ENCODE results near the gene FNDC10.

The FNDC10 gene

DNA sequence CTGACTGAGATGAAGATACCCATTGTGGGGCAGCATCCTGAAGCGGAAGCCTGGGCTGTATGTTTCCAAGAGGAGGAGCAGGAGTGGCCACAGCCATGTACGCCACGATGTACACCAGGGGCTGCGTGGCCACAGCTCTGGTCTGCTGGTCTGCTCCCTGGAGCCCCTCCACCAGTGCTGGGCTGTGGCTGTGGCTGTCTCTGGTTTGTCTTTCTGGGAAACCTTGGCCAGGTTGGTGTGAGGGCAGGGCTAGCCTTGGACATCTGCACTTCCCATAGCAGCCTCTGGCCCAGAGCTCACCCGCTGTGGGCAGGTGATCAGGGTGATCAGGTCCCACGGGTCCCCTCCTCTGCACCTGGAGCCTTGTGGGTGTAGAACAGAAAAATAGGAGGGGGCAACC, 18.0 kb upstream of the FNDC10 start:
- in situ Hi-C loops (cut with MboI; ENCODE audit: low pct_unique_long_range_greater_than_20kb, low sequenced_read_pairs): no loop called here

DNA sequence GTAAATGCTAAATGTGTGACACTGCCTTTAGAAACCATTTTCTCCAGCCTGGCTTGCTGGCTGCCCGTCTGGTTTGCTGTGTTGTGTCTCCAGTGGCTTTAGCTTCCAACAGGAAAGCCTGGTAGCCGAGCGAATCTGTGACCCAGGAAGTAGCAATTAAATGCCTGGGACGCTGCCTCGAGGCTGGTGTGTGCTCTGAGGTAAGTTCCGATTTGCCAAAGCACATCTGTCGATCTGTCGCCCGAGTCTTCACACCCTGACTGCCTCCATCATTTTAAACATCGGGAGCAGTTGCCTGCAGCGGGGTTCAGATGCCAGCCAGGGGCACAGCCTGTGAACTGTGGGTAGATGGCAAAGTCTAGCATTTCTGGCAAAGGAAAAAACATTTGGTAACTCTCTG, 17.6 kb upstream of the FNDC10 start:
- in situ Hi-C loops (cut with MboI; ENCODE audit: low pct_unique_long_range_greater_than_20kb, low sequenced_read_pairs): no loop called here
- no peak for DNase-seq

More for the DNA sequence above, 18.0 kb upstream of the FNDC10 start:
- DNase-seq: no peak

DNA sequence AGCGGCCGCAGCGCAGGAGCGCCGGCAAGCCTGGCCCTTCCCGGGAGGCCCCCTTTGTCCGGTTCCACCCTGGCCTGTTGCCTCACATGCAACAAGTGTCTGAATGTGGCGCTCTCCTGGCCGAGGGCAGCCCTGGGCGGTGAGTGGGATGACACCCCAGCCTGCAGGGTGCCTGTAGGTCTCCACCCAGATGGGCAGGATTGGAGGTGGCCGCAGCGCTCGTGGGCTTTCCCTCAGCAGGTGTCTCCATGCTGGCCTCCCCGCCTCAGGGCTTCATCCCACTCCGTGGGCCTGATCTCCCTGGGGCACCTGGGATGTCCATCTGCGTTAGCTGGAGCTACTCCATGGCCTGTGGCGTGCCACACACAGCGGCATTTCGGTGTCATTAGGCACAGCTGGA, 16.9 kb upstream of the FNDC10 start:
- no peak for DNase-seq
- in situ Hi-C loops (cut with MboI; ENCODE audit: low pct_unique_long_range_greater_than_20kb, low sequenced_read_pairs): no loop called here

DNA sequence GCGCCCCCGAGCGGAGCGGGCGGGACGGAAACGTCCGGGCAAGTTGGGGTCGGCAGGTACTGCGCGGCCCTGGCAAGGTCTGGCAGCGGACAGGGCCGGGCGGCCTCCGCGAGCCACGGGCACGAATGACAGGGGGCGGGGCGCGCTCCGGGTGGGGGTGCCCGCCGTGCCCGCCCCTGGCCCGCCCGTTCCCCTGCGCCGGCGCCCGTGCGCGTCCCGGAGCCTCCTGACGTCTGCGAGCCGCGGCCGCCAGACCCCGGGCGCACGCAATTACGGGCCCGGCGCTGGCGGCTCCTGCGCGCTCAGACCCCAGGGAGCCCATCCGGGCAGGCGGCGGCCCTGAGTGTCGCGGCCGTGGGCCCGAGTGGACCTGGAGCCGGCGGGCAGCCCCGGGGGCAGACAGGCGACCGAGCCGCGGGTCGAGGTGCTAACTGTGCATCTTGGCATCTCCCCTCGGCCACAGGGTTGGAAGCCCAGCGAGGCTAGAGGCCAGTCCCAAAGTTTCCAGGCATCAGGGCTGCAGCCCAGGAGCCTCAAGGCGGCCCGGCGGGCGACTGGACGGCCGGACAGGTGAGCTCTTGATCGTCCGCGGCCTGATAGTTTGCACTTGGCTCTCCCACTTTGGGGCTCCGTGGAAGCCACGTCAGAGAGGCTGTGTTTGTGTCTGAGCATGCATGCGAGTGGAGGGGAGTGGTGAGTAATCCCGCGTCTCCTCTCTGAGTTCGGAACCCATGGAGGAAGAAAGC, 16.3 kb upstream of the FNDC10 start:
- DNase-seq: no peak
- in situ Hi-C loops (cut with MboI; ENCODE audit: low pct_unique_long_range_greater_than_20kb, low sequenced_read_pairs): no loop called here

DNA sequence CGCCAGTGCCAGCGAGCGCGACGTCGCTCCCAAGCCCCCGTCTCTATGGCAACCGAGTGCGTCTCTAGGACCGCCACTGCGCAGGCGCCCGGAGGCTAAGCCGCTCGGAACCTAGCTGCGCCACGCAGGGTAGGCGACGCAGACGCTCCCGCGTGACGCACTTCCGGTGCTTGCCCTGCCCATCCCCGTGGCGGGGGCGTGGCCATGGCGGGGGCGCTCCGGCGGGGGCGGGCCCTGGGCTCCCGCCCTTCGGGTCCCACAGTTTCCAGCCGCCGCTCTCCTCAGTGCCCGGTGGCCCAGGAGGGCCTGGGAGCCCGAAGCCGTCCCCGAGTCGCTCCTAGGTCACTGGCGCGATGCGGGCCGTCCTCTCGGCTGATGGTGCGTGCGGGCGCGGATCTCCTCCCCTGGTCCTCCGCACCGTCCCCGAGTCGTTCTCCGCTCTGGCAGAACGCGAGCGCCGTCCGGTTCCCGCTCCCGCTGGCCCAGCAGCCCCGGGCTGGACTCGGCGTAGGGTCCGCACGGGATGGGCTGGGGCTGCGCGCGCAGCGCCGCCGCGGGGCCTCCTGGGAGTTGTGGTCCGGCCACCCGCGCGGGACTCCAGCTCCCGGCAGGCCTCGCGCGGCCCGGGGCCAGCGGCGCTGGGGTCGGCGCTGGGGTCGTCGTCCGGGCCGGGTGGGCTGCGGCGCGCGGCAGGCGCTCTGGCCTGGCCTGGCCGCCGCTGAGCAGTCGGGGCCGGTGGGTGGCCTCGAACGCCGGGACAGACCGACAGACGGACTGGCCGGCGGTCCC, 15.5 kb upstream of the FNDC10 start, which contains the start of gene MIB2:
Gene MIB2 (plus strand): TSS at position 245 of the 789 bp plus-strand sequence. CDS start 7,953 bp downstream, outside the sequence.
- in situ Hi-C loops (cut with MboI; ENCODE audit: low pct_unique_long_range_greater_than_20kb, low sequenced_read_pairs): no loop called here
- DNase-seq: peak; percentile 94

DNA sequence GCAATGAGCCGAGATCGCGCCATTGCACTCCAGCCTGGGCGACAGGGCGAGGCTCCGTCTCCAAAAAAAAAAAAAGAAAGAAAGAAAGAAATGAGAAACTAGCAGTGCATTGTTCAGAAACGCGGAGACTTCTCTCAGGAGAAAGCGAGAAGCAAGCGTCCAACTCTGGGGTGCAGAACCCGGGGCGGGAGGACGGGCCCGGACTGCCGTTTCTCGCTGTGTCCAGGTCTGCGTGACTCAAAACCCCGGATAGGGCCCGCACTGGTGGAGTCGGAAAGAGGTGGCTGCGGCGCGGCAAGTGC, 15.0 kb upstream of the FNDC10 start:
- in situ Hi-C loops (cut with MboI; ENCODE audit: low pct_unique_long_range_greater_than_20kb, low sequenced_read_pairs): no loop called here
- no peak for DNase-seq

DNA sequence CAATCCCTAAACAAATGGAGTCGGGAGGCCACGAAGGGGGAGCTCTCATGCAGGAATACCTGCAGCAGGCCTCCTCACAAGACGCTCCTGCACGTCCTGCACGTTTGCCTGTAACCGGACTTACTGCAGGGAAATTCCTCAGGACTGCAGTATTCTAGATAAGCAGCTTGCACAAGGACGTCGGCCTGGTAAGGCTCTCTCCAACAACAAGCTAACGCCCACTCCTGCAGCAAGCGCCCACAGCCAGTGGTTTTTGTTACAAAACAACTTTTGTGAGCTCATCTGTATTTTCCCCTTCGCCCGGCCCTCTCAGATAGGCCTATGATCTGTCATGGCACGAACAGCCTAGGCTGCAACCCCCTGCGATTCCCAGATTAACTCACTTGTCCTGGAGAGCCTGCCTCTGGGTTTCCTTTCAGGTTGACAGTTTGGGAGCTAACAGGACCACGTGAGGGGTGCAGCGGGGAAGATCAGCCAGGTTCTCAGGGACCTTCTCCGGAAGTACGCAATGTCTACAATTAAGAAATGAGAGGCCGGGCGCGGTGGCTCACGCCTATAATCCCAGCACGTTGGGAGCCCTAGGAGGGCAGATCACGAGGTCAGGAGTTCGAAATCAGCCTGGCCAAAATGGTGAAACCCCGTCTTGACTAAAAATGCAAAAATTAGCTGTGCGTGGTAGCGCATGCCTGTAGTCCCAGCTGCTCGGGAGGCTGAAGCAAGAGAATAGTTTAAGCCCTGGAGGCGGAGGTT, 14.4 kb upstream of the FNDC10 start:
- DNase-seq: peak; percentile 71
- in situ Hi-C loops (cut with MboI; ENCODE audit: low pct_unique_long_range_greater_than_20kb, low sequenced_read_pairs): no loop called here

DNA sequence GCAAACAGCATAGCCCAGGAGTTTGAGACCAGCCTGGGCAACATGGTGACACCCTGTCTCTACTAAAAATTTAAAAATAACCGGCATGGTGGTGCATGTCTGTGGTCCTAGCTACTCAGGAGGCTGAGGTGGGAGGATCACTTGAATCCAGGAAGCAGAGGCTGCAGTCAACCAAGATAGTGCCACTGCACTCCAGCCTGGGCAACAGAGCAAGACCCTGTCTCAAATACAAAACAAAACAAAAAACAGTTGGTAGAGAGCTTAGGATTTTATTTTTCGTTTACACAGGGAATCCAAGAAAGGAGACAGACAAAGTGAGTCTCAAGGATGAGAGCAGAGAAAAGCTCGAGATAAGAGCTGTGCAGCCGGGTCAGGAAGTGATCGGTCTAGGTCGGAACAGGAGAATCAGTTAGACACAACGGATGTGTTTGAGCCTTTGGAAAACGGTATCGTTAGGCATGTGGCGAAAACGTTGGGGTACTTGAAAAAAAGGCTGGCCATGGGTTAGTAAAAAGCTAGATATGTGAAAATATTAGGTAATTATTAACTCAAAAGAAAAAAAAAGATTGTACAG, 13.7 kb upstream of the FNDC10 start:
- DNase-seq: no peak
- in situ Hi-C loops (cut with MboI; ENCODE audit: low pct_unique_long_range_greater_than_20kb, low sequenced_read_pairs): no loop called here

DNA sequence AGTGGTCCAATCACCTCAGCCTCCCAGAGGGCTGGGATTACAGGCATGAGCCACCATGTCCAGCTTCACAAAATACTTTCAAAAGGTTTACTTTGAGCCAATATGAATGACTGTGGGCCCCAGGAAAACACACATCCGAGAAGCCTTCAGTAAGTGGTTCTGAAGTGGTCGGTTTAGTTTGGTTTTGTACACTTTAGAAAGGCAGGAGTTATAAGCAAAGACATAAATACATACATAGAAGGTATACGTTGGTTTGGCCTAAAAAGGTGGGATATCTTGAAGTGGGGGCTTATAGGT, 12.1 kb upstream of the FNDC10 start:
- DNase-seq: no peak

DNA sequence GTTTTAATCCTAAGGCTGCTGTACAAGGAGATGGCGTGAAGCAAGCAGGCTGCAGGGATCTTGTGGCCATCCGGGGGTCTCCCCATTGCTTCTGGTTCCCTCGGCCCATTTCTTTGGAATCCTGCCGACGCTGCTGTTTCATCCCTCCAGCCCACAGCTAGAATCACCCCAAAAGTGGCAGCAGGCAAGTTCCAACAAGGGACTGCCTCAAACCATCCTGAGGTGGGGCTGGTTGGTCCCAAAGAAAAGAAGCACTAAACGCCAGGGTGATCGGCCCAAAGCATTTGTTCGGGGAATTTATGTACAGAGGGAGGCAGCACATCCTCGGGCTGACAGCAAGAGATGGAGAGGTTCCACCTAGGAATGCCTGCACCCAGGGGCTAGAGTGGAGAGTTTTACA, 10.9 kb upstream of the FNDC10 start:
- in situ Hi-C loops (cut with MboI; ENCODE audit: low pct_unique_long_range_greater_than_20kb, low sequenced_read_pairs): no loop called here
- no peak for DNase-seq

More for the DNA sequence above, 12.1 kb upstream of the FNDC10 start:
- in situ Hi-C loops (cut with MboI; ENCODE audit: low pct_unique_long_range_greater_than_20kb, low sequenced_read_pairs): no loop called here

DNA sequence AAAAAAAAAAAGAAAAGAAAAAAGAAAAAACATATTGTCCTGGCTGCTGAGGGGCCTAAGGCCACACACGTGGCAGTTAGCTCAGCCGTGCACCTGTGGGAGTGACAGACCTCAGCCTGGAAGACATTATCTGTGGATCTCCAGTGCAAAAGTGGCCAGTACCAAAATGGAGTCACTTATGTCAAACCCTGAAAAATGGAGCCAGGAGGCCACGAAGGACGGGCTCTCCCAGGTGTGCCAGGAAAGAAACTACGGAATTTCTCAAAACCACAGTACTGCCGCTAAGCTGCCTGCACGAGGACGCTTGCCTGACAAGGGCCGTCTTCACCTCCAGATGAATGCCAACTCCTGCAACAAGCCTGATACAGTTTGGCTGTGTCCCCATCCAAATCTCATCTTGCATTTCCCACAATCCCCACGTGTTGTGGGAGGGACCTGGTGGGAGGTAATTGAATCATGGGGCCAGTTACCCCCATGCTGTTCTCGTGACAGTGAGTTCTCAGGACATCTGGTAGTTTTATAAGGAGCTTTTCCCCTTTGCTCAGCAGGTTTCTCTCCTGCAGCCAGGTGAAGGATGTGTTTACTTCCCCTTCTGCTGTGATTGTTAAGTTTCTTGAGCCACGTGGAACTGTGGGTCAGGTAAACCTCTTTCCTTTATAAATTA, 10.0 kb upstream of the FNDC10 start:
- DNase-seq: peak; percentile 24
- in situ Hi-C loops (cut with MboI; ENCODE audit: low pct_unique_long_range_greater_than_20kb, low sequenced_read_pairs): no loop called here

DNA sequence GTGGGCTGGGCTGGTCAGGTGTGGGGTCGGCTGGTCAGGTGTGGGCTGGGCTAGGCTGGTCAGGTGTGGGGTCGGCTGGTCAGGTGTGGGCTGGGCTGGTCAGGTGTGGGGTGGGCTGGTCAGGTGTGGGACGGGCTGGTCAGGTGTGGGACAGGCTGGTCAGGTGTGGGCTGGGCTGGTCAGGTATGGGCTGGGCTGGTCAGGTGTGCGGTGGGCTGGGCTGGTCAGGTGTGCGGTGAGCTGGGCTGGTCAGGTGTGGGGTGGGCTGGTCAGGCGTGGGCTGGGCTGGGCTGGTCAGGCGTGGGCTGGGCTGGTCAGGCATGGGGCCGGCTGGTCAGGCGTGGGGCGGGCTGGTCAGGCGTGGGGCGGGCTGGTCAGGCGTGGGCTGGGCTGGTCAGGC, 6.3 kb upstream of the FNDC10 start:
- in situ Hi-C loops (cut with MboI; ENCODE audit: low pct_unique_long_range_greater_than_20kb, low sequenced_read_pairs): no loop called here
- DNase-seq: no peak

DNA sequence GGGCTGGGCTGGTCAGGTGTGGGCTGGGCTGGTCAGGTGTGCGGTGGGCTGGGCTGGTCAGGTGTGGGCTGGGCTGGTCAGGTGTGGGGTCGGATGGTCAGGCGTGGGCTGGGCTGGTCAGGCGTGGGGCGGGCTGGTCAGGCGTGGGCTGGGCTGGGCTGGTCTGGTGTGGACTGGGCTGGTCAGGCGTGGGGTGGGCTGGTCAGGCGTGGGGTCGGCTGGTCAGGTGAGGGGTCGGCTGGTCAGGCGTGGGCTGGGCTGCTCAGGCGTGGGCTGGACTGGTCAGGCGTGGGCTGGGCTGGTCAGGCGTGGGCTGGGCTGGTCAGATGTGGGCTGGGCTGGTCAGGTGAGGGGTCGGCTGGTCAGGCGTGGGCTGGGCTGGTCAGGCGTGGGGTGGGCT, 5.8 kb upstream of the FNDC10 start:
- in situ Hi-C loops (cut with MboI; ENCODE audit: low pct_unique_long_range_greater_than_20kb, low sequenced_read_pairs): no loop called here
- DNase-seq: no peak

DNA sequence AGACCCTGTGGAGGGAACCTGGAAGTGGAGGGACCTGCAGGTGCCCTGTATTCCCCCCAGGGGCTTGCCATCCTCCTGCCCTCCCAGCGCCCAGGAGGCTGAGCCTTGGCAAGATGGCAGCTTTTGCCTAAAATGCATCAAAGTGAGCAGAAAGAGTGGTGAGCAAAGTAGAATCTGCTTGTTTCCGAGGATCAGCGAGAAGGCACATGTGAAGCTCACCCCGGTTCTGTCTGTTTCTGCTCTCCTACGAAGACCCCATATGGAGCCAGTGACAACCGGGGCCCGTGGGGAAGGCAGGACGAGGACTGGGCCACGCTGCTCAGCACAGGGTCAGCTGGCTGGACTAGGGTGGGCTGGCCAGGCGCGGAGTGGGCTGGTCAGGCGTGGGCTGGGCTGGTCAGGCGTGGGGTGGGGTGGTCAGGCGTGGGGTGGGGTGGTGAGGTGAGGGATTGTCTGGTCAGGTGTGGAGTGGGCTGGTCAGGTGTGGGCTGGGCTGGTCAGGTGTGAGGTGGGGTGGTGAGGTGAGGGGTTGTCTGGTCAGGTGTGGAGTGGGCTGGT, 5.2 kb upstream of the FNDC10 start:
- DNase-seq: no peak
- in situ Hi-C loops (cut with MboI; ENCODE audit: low pct_unique_long_range_greater_than_20kb, low sequenced_read_pairs): no loop called here

DNA sequence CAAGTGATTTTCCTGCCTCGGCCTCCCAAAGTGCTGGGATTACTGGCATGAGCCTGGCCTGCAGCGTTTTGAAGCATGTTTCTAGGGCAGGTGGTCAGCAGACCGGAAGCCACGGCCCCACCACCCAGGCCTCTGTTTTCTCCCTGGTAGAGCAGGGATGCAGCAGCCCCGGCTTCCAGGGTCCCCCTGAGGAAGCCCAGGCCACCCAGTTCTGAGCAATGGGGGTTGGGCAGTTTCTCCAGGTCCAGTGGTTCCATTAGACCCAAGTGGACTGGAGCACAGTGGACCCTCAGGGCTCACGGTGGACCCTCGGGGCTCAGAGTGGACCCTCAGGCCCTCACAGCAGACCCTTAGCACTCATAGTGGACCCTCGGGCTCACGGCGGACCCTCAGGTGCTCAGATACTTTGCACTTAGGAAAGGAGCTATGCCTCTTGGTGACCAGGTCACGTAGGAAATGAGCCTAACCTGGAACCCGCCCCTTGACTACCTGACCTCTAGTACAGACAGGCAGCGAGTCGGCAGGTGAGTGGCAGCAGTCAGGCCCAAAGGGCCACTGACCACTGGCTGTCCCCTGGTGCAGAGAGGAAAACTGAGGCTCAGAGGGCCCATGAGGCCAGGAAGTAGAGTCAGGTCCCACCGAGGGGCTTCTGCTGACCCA, 4.6 kb upstream of the FNDC10 start:
- in situ Hi-C loops (cut with MboI; ENCODE audit: low pct_unique_long_range_greater_than_20kb, low sequenced_read_pairs): no loop called here
- no peak for DNase-seq

DNA sequence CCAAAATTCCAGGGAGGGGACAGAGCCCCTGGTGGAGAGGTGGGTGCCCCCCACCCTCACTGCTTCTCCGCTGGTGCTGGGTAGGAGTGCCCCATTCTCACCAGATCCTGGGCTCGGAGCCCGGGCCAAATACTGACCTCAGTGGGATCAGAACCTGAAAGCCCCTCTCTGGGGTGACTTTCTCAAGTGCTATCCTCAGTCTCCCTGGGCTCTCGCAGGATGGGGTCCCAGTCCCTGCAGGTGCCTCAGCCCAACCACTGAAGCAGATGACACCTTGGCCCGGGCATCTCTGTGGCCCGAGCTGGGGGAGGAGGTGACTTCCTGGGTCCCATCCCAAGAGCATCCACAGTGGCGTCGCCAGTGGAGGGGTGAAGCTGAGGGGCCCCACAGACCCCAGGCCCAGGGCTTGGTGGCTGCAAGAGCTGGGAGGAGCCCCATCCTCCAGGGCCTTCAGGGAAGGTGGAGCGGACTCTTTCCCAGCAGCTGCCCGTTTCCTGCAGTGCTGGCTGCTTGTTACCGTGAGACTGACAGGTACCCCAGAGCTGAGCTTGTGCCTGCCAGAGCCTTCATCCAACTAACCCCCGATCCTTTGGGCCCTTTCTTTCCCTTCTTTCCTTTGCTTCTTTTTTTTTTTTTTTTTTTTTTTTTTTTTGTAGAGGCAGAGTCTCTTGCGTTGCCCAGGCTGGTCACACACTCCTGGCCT, 3.9 kb upstream of the FNDC10 start:
- DNase-seq: no peak
- in situ Hi-C loops (cut with MboI; ENCODE audit: low pct_unique_long_range_greater_than_20kb, low sequenced_read_pairs): no loop called here

DNA sequence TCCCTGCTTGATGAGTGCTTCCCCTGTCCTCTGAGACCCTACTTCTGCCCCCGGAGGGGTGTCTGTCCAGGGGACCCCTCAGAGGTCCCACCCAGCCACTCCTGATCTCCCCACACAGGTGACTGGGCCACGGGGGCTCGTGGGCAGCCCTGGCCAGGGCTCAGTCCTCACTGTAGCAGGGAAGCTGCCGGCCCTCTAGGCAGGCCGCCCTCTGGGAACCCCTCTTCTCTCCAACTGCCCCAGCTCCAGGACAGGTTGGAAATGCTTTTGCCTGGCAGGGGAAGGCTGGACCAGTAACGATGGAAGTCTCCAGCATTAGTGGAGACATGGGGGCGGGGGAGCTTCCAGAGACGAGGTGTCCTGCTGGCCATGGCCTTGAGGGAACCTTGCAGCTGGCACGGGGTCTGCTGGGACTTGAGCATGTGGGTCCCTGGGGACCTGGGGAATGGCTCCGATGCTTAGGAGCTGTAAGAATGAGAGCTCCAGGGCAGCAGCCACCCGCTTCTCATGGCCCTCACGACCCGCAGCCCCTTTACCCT, 3.1 kb upstream of the FNDC10 start:
- DNase-seq: no peak
- in situ Hi-C loops (cut with MboI; ENCODE audit: low pct_unique_long_range_greater_than_20kb, low sequenced_read_pairs): no loop called here

All from KBM-7 (cell line).